ENCODE measurements around the gene ST3GAL5.

Gene ST3GAL5

GRCh38 chr2:85804583-85804982 is 84.2 kb downstream of the ST3GAL5 start:
- DNase-seq (ENCODE audit: insufficient read length, low spot score) = no peak
- FAIRE-seq = no peak
- TF ChIP-seq SPI1 (IDR thresholded peaks at IDR 0.05; ENCODE audit: low read depth, low read length) (no peak), POLR2AphosphoS5 (IDR thresholded peaks at IDR 0.05; ENCODE audit: low read depth, low read length) (no peak), TAF1 (IDR thresholded peaks at IDR 0.05; ENCODE audit: low read depth, low read length) (no peak), POLR2A (IDR thresholded peaks at IDR 0.05; ENCODE audit: low read depth, low read length) (no peak), POU2F2 (IDR thresholded peaks at IDR 0.05; ENCODE audit: low read depth, low read length) (no peak), PAX5 (IDR thresholded peaks at IDR 0.05; ENCODE audit: insufficient read depth, low read length, severe bottlenecking) (no peak)

- DNase-seq (ENCODE audit: insufficient read length, low spot score) = no peak
- no peak for FAIRE-seq
- no peak for TF ChIP-seq SPI1 (IDR thresholded peaks at IDR 0.05; ENCODE audit: low read depth, low read length)
- TF ChIP-seq POLR2AphosphoS5 (IDR thresholded peaks at IDR 0.05; ENCODE audit: low read depth, low read length) = no peak
- TF ChIP-seq POLR2A (IDR thresholded peaks at IDR 0.05; ENCODE audit: low read depth, low read length) = no peak
- TF ChIP-seq PAX5 (IDR thresholded peaks at IDR 0.05; ENCODE audit: insufficient read depth, low read length, severe bottlenecking) = no peak
- no peak for TF ChIP-seq POU2F2 (IDR thresholded peaks at IDR 0.05; ENCODE audit: low read depth, low read length)
- TF ChIP-seq TAF1 (IDR thresholded peaks at IDR 0.05; ENCODE audit: low read depth, low read length) = no peak
Observed at GRCh38 chr2:85803704-85804425, 84.9 kb downstream of the ST3GAL5 start.

GRCh38 chr2:85802354-85803103 is 86.3 kb downstream of the ST3GAL5 start:
- FAIRE-seq = no peak
- no peak for DNase-seq (ENCODE audit: insufficient read length, low spot score)

GRCh38 chr2:85801871-85802270 is 86.9 kb downstream of the ST3GAL5 start:
- TF ChIP-seq TAF1 (IDR thresholded peaks at IDR 0.05; ENCODE audit: low read depth, low read length) (no peak), POLR2AphosphoS5 (IDR thresholded peaks at IDR 0.05; ENCODE audit: low read depth, low read length) (no peak), PAX5 (IDR thresholded peaks at IDR 0.05; ENCODE audit: insufficient read depth, low read length, severe bottlenecking) (no peak), SPI1 (IDR thresholded peaks at IDR 0.05; ENCODE audit: low read depth, low read length) (no peak), POU2F2 (IDR thresholded peaks at IDR 0.05; ENCODE audit: low read depth, low read length) (no peak), POLR2A (IDR thresholded peaks at IDR 0.05; ENCODE audit: low read depth, low read length) (no peak)
- FAIRE-seq = no peak
- DNase-seq (ENCODE audit: insufficient read length, low spot score) = no peak

More at GRCh38 chr2:85802354-85803103, 86.3 kb downstream of the ST3GAL5 start:
- TF ChIP-seq SPI1 (IDR thresholded peaks at IDR 0.05; ENCODE audit: low read depth, low read length) (no peak), POU2F2 (IDR thresholded peaks at IDR 0.05; ENCODE audit: low read depth, low read length) (no peak), PAX5 (IDR thresholded peaks at IDR 0.05; ENCODE audit: insufficient read depth, low read length, severe bottlenecking) (no peak), POLR2AphosphoS5 (IDR thresholded peaks at IDR 0.05; ENCODE audit: low read depth, low read length) (no peak), POLR2A (IDR thresholded peaks at IDR 0.05; ENCODE audit: low read depth, low read length) (no peak), TAF1 (IDR thresholded peaks at IDR 0.05; ENCODE audit: low read depth, low read length) (no peak)

- no peak for TF ChIP-seq PAX5 (IDR thresholded peaks at IDR 0.05; ENCODE audit: insufficient read depth, low read length, severe bottlenecking)
- TF ChIP-seq POLR2AphosphoS5 (IDR thresholded peaks at IDR 0.05; ENCODE audit: low read depth, low read length) = no peak
- no peak for TF ChIP-seq SPI1 (IDR thresholded peaks at IDR 0.05; ENCODE audit: low read depth, low read length)
- TF ChIP-seq TAF1 (IDR thresholded peaks at IDR 0.05; ENCODE audit: low read depth, low read length) = no peak
- no peak for TF ChIP-seq POU2F2 (IDR thresholded peaks at IDR 0.05; ENCODE audit: low read depth, low read length)
- TF ChIP-seq POLR2A (IDR thresholded peaks at IDR 0.05; ENCODE audit: low read depth, low read length) = no peak
- DNase-seq (ENCODE audit: insufficient read length, low spot score) (no peak), FAIRE-seq (no peak)
Observed at GRCh38 chr2:85800586-85800985, 88.2 kb downstream of the ST3GAL5 start.

- no peak for FAIRE-seq
- no peak for TF ChIP-seq POLR2AphosphoS5 (IDR thresholded peaks at IDR 0.05; ENCODE audit: low read depth, low read length)
- TF ChIP-seq POLR2A (IDR thresholded peaks at IDR 0.05; ENCODE audit: low read depth, low read length) = no peak
- TF ChIP-seq TAF1 (IDR thresholded peaks at IDR 0.05; ENCODE audit: low read depth, low read length) = no peak
- TF ChIP-seq POU2F2 (IDR thresholded peaks at IDR 0.05; ENCODE audit: low read depth, low read length) = no peak
- no peak for TF ChIP-seq PAX5 (IDR thresholded peaks at IDR 0.05; ENCODE audit: insufficient read depth, low read length, severe bottlenecking)
- TF ChIP-seq SPI1 (IDR thresholded peaks at IDR 0.05; ENCODE audit: low read depth, low read length) = no peak
- no peak for DNase-seq (ENCODE audit: insufficient read length, low spot score)
Observed at GRCh38 chr2:85799215-85799956, 89.4 kb downstream of the ST3GAL5 start.

- FAIRE-seq (no peak), DNase-seq (ENCODE audit: insufficient read length, low spot score) (no peak)
- no peak for TF ChIP-seq TAF1 (IDR thresholded peaks at IDR 0.05; ENCODE audit: low read depth, low read length)
- no peak for TF ChIP-seq POLR2AphosphoS5 (IDR thresholded peaks at IDR 0.05; ENCODE audit: low read depth, low read length)
- TF ChIP-seq PAX5 (IDR thresholded peaks at IDR 0.05; ENCODE audit: insufficient read depth, low read length, severe bottlenecking) = no peak
- no peak for TF ChIP-seq POU2F2 (IDR thresholded peaks at IDR 0.05; ENCODE audit: low read depth, low read length)
- TF ChIP-seq POLR2A (IDR thresholded peaks at IDR 0.05; ENCODE audit: low read depth, low read length) = no peak
- TF ChIP-seq SPI1 (IDR thresholded peaks at IDR 0.05; ENCODE audit: low read depth, low read length) = no peak
Observed at GRCh38 chr2:85797921-85798320, 90.9 kb downstream of the ST3GAL5 start.

- TF ChIP-seq POLR2A (IDR thresholded peaks at IDR 0.05; ENCODE audit: low read depth, low read length) = no peak
- TF ChIP-seq TAF1 (IDR thresholded peaks at IDR 0.05; ENCODE audit: low read depth, low read length) = no peak
- TF ChIP-seq PAX5 (IDR thresholded peaks at IDR 0.05; ENCODE audit: insufficient read depth, low read length, severe bottlenecking) = no peak
- TF ChIP-seq POU2F2 (IDR thresholded peaks at IDR 0.05; ENCODE audit: low read depth, low read length) = no peak
- no peak for TF ChIP-seq POLR2AphosphoS5 (IDR thresholded peaks at IDR 0.05; ENCODE audit: low read depth, low read length)
- TF ChIP-seq SPI1 (IDR thresholded peaks at IDR 0.05; ENCODE audit: low read depth, low read length) = no peak
- no peak for DNase-seq (ENCODE audit: insufficient read length, low spot score)
- FAIRE-seq = no peak
Observed at GRCh38 chr2:85797263-85797660, 91.5 kb downstream of the ST3GAL5 start.
